Germinal center (tissue), 1 donor: ENCODE results near the gene BCAS1.

ENCODE experiments used
- DNase-seq: peaks from one replicate; pipeline ENCODE4 v3.0.0; 2012; ENCODE audit warnings: mixed read lengths, low spot score

Gene BCAS1

DNA sequence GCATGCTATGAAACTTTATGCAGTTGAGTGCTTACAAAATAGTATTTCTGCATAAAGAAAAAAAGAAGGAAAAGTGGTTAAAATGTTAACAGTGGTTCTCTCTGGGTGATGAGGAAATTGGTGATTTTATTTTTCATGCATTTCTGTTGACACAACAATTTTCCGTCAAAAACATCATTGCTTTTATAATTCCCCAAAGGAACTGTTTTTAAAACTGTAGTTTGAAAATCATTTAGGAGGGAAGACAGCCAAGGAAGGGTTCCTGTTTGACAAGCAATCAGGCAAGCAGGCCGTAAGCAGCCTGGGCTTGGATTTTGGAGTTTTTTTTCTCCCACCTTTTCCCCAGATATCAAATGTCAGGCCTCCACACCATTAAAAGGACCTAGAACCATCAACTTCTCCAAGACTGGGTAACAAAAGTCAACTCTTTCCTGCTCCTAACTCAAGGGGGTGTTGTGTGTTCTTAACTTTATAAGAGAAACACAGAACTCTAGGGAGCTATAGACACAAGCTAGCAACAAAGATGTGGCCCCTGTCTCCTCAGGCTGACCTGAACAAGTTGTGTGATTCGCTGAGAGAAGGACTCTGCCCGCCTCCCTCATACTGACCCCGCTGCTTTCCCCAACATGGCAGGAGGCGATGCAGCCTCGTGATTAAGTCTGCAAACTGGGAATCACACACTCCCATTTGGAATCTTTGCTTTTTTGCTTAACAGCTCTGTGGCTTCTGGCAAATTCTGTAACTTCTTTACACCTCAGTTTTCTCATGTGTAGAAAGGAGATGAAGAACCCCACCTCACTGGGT is 146.6 kb downstream of the BCAS1 start:
- no peak for DNase-seq

DNA sequence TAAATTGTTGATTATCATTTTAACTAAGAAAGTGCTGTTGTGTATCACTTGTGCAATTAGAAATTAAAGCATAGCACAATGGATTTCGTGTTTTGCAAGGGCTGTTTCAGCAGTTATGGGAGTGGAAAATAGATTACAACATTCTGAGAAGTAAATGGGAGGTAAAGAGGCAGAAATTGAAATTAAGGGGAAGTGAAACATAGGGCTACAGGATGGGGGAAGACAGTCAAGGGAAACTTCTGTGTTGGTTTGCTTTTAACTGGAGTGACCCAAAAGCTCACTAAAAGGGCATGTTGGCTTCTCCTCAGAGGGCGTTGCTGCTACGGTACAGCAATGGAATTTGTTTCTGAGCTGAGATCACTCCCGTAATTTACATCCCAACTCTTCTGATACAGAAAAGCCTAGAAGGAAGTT is 147.5 kb downstream of the BCAS1 start:
- peak; percentile 60 for DNase-seq

DNA sequence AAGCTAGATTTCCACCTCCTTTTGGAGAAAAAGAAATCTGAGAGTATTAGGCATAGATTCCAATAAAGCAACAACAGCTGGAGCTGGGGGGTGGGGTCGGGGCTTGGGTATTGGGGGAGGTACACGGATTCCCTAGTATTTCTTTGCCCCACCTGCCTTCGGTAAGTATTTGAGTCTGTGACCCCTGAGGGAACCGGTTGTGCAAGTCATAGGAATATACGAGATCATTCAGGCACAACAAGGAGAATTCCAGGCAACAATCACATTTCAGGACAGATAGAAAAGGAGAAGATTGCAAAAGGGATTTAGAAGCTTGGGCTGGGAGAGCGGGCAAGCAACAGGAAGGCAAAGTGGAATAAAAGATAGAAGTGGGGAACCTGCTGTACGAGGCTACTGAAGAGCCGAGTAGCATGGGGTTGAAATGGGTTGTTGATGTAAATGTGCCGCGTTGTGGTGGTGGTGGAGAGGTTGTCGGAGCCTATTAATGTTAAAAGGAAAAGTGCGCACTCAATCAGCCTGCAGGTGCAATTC is 148.9 kb downstream of the BCAS1 start:
- DNase-seq: no peak

DNA sequence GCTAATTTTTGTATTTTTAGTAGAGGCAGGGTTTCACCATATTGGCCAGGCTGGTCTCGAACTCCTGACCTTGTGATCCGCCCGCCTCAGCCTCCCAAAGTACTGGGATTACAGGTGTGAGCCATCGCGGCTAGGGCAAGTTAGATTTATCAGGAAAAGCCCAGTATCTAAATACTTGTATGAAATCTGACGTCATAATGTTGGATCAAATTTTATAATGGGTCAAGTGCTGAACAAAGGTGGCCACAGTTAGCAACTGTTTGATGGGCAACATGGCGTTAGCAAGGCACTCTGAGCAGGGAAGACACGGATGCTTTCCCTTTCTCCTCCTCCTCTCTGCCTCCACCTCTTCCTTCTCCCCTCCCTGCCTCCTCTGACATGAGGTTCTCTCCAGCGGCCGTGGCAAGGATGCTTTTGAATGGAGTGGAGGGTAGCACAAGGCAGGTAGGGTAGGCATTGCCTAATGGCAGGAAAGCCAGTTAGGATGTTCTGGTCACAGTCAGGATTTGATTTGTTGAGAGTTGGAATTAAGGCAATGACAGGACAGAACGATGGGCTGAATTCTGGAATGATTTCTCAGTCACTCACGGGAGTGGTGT is 149.6 kb downstream of the BCAS1 start:
- no peak for DNase-seq

DNA sequence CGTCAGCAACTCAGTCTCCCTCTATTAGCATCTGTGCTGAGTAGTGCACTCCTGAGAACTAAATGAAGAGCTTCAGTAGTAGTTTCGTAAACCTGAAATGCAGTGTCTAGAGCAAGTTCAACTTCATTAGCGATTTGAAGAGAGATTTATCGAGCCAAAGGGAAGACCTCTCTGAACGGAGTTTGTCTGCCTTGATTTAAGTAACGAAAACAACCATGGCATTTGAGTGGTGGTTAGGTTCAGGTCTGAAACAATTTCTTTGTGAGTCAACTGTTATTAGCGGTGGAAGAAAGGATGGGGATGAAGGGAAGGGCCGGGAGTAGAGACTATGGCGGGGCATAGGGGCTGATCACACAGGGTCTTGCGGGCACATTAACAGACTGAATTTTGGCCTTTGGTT is 150.5 kb downstream of the BCAS1 start:
- no peak for DNase-seq

DNA sequence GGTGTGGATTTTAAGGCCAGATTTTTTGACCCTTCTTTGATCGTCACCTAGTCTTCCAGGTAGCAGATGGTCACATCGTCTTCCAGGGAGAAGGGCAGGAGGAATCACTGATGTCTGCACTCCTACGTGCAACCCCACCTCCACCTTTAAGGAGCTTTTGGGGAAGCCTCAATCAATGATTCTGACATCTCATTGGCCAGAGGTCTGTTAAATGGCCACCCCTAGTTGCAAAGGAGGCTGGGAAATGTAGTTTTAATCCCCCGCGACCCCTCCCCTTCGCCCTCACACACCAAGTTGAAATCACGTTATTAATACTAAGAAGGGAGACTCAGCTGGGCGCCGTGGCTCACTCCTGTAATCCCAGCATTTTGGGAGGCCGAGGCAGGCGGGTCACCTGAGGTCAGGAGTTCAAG is 151.4 kb downstream of the BCAS1 start:
- DNase-seq: no peak

DNA sequence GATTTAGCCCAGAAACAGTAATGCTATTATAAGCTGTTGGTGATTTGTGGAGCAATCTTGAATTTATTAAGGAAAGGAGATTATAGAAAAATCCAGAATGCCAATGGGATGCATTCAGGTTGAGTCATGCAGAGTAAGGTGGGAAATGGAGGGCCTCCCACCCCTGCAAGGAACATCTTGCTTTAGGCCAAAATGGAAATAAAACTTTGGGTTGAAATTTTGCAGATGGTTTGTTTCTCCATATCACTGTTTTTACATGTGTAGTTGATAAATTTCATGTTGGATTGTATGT is 152.4 kb downstream of the BCAS1 start:
- no peak for DNase-seq

DNA sequence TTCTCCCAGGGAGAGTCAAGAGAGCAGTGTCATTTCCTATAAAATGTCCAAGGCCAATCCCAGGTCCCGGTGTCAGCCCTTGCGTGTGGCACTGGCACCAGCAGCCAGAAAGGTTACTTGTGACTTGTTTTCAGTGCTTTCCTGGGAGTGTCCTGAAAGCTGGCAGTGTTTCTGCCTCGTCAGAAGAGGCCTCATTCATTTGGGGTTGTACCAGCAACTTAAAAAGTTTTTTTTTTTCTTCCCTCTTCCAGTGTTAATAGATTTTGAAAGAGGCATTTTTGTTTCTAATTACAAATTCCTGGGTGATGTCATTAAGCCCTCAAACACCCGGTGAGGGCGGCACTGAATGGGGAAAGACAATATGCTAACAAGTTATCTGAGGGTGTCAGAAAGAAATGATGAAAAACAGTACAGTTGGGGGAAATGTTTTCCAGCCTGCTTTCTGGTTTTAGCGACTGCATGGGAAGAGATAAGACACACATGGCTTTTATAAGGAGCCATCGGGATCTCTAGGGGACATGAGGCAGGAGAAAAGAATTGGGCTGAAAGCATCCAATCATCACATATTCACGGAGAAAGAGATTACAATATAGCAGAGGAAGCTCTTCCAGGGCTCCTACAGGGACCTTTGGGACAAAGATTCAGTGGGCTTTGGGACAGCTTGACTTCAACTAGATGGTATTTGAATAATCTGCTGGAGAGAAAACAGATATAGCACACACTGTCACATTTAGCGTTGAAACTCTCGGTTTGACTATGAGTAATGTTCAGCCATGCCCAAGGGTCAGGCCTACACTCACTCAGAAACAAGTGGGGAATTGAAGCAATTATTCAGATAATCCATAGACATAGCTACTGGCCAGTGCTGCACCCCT is 153.0 kb downstream of the BCAS1 start:
- DNase-seq: no peak

DNA sequence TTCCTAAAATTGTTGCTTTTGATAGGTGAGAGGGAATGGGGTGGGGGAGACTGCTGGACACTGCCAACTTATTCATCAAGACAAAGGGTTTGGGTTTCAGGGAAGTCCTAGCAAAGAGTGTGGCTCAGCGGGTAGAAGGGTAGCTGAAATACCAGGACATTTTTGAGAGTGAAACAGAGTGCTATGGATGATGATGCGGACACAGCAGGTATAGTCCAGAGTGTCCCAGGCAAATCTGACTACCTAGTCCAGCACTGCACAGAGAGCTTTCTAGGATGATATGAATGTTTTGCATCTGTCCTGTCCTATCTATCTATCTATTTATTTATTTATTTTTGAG is 154.3 kb downstream of the BCAS1 start:
- no peak for DNase-seq

DNA sequence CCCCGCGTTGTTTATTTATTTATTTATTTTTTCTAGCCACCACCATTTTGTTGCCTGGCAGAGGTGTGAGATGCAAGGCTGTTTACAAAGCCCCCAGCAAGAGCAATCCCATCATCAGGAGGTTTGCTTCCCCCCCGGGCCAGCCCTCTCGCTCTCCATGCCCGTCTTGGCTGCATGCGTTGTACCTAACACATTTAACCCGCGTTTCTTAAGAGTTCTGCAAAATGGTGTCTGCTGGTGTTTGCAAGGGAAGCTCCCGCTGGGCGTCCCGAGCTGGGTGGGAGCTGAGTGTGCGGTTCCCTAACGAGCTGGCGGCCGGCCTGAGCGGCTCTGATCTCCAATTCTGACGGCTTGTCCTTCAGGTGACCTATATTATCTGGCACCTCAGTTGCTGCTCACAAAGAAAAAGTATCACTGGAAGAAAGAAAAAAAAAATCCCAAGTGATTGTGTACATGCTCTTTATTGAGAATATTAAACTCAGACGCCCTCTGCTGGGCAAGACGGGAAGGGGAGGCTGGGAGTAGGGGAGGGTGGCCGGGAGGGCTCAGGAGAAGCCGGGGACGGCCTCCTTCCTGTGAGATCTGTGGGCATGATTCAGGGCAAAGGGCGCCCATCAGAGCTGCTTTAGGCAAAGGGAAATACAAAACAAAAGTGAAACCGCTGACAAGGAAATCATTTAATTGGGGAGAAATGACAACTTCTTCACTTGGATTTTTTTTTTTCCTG is 154.8 kb downstream of the BCAS1 start:
- peak; percentile 91 for DNase-seq

DNA sequence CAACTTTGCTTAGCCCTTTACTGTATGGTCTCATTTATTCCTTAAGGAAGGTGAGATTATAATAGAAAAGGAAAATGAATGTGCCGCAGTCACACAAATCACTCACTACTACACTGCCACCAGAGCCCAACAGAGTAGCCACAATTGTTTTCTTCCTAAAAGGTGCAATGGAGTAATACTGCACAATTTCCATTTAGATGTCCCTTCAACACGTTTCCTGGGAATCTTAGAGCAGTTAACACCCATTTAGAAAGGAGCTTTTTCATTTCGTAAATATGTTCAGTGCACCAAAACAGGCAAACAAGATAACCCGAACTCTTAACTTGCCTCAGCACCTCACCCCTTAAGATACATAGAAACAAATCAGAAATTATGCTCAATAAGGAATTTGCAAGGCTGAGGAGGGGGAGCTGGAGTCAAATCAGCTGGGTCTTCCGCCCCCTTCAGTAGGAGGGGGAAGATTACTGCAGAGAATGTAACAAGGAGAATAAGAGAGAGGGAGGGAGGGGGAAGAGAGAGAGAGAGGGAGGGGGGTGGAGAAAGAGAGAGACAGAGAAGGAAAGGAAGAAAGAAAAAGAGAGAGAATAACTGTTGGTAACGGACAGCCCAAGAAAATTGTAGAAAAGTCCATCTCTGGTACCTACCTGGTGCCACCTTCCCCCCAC is 155.5 kb downstream of the BCAS1 start:
- DNase-seq: no peak

DNA sequence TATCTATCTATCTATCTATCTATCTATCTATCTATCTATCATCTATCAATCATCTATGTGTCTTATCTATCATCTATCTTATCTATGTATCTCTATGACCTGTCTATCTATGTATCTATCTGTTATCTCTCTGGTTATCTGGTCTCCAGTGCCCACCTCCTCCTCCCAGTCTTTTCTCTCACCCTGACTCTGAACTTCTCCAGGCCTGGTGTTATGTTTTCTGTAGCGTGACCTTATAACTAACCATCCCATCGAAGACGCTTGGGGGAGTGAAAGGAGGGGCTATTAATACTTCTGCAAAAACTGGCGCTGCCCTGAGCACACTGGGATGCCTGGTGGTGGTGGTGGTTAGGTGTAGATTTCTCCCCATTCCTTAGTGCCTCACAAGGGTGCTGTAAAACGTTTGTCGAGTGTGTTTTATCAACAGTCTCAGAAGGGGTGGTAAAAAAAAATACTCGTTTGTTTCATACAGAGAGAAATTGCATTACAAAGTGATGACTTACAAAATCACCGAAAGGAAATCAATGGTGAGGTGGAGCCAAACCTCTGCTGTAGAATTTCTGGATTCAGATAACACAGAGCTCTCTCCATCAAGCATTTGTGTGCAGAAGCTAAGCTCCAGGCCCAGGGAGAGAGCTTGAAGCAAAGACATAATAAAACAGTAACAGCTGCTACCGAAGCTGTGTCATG is 156.2 kb downstream of the BCAS1 start:
- DNase-seq: no peak

DNA sequence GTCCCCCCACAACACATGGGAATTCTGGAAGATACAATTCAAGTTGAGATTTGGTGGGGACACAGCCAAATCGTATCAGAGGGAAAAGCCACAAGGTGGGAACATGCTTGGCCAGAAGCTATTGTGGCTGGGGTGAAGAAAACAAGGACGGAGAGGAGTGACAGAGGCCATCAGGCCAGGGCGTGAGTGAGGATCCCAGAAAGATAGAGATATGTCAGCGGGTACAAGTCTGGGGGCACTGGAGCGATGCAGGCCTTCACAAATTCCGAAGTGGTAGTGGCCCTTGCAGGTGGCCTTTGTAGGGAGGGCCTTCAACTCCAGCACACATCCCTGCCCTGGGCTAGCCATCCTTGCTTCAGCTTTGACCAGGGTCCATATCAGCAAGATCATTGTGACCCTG is 159.1 kb downstream of the BCAS1 start:
- DNase-seq: no peak

DNA sequence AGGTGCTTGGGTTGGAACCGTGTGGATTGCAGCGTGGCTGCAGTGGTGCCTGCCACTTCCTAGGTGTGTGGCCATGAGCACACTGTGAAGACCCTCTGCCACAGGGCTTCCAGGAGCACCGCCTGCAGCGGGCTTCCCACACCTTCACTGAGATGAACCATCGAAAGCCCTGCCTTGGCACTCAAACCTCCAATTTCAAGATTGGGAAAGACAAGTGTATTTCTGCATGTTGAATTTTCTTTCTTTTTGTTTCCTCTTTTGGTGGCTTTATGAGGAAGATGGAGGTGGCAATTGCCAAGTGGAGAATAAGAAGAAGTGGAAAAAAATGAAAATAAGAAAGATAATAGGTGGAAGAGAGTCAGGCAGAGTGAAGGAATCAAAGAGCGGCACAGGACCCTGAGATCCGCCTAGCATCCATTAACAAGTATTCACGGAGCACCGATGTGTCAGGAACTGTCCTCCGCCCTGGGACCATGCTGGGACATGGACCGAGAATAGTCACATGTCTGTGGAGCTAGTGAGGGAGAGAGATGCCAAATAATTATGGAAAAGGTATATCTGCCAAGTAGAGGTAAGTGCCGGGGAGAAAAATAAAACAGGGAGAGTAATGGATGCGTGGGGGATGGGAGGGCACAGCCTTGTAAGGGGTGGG is 159.9 kb downstream of the BCAS1 start:
- DNase-seq: no peak

DNA sequence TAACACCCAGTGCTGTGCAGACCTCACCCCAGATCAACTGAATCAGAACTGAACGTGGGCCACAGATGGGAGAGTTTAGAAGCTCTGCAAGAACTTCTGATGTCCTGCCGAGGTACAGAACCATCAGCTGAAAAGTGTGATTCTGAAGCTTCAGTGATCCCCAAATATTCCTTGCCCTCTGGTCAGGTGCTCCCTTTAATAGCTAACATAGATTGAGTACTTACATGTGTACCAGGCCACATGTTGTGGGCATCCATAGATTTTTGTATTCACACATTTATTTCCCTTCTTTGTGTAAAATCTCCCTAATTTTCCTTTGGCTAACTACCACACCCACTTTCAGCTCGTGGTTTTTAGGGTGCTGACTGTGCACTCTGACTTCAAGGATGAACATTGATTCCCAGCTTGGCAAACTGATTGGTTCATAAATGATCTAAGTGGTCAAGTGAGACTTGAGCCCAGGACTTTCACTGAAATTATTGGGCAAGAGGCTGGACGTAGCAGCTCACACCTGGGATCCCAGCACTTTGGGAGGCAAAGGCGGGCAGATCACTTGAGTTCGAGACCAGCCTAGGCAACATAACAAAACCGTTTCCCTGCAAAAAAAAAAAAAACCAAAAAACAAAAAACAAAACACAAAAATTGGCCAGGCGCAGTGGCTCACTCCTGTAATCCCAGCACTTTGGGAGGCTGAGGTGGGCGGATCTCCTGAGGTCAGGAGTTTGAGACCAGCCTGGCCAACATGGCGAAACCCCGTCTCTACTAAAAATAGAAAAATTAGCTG is 162.2 kb downstream of the BCAS1 start:
- no peak for DNase-seq

DNA sequence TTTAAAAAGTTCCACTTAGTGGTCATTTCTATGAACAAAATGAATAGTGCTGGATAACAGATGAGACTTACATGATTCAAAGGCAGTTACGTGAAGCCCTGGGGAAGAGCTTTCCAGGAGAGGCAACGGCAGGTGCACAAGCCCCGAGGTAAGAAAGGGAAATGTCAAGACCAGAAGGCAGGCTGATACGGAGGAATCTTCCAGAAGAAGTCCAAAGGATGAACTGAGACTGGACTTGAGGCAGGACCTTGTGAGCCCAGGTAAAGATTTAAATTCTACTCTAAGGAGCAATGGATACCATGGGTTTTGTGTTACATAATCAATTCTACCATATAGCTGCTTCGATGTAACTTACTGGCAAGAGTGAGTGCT is 164.6 kb downstream of the BCAS1 start:
- no peak for DNase-seq

DNA sequence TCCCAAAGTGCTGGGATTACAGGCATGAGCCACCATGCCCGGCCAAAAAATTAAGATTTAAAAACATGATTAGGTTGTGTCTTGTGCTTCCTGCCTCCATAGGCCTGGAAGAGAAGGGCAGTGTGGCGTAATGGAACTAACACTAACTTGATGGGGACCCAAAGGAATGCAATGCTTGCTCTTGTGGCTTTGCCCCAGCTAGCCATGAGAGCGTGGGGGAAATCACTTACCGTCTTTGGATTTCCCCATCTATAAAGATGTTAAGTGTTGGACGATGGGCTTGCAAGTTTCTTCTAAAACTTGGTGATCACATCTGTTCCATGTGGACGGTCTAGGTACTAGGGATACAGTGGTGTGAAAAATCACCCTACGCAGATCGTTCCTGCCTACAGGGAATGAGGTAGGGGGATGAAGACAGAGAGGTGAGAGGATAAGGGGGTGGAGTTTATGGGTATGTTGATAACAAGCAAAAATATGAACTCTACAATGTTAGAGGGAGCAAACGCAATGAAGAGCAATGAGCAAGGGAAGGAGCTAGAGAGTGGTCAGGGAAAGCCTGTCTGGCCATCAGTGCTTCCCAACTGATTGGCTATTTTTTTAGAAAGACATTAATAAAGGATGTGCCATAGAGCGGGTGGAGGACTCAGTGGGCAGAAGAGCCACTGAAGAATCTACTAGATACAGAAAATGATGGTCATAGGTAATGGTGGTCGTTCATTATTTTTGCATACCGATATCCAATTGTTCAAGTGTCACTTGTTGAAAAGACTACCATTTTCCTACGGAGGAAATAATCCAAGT is 165.2 kb downstream of the BCAS1 start:
- DNase-seq: no peak

DNA sequence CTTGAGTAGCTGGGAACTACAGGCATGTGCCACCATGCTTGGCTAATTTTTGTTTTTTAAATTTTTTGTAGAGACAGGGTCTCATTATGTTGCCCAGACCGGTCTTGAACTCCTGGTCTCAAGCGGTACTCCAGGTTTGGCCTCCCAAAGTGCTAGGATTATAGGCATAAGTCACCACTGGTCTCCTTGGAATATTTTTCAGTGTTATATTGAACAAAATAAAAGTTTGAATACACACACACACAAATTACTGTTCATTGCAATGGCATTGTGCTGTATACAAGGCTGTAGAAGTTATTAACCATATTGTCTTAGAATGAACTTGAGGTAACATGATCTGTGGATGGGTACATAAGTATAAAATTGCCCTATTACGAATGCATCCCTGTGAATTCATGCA is 166.1 kb downstream of the BCAS1 start:
- DNase-seq: no peak

DNA sequence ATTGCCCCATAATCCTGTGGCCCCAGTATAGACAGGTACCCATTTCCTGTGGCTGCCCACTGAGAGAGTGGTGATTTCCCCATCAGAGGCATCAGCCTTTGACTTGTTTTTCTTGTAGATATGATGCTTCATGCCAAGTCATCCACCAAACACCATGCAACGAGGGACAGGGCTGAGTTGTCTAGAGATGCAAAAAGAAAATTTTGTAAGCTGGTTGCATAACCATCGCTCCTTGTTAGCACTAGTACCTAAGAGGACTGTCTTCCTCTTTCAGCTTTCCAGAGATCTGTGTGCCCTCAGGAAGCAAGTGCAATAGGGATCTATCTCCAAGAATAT is 166.8 kb downstream of the BCAS1 start:
- DNase-seq: no peak
